ENCODE data around the gene TLR5.

TLR5 gene

DNA sequence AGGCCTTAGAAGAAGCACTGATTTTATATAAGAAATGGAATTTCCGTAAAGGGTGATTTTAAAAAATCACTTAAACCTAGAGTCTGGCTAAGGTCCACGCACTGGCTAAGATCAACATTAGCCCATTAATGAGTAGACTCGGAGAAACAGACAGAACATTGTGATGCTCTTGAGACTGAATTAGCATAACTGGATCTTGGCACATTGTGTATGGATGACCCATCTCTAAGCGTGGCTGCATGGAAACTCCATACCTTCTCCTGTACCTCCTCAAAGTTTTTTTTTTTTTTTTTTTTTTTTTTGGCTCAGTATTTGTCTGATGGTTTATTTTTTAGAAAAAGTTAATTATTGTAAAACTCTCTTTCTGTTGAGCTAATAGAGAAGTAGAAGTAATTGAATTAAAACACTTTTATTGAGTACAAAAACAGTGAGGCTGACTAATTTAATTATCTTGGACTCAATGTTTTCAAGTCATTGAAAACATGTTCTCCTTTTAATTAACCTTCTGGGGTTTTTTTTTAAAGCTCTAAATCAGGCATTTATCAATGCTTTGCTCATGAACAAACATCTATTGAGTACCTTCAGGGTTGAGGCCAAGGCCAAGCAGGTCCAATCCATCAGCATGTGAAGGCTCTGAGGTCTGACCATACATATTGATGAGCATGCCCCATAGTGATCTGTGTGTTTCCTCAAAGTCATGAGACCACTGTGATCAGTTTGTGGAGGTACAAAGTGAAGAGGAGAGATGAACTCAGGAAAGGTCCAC is 74.0 kb downstream of the TLR5 start:
- DNase-seq (ENCODE audit: low read depth): no peak

DNA sequence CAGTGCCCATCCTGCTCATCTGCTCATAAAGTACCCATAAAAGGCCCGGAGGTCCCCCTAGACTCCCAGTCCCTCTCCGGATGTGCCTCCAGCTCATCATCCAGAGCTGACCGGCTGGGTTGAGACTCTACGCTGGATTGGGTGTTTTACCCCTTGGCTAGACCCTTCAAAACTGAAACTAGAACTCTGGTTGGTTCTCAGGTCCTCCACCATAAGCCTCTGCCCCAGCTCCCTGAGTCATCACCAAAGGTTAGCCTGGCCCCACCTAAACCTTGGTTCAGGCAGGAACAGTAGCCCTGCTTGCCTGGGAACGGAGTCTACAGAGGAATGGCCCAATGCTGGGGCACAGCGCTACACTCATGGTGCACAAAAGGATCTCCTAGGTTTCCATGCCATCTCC is 75.1 kb downstream of the TLR5 start:
- no peak for DNase-seq (ENCODE audit: low read depth)

DNA sequence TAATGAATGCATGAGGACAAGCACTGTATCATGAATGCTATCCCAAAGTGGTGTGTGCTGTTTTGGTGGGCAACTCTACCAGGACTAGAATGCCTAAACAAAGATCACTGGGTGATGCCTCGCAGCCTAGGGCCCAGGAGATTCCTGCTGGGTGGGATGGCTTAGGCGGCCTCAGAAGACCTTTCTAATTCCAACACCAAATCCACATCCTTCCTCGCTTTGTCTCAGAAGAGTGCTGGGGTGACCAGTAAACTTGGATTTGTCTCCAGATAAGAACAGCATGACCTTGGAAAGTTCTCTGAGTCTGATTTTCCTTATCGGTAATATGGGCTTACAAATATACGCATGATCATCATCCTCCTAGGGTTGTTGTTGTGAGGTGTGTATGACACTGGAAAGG is 76.6 kb downstream of the TLR5 start:
- DNase-seq (ENCODE audit: low read depth): no peak

- DNase-seq (ENCODE audit: low read depth): no peak
These were observed 80.9 kb downstream of the TLR5 start for GRCh38 chr1:223062177-223062576.

DNA sequence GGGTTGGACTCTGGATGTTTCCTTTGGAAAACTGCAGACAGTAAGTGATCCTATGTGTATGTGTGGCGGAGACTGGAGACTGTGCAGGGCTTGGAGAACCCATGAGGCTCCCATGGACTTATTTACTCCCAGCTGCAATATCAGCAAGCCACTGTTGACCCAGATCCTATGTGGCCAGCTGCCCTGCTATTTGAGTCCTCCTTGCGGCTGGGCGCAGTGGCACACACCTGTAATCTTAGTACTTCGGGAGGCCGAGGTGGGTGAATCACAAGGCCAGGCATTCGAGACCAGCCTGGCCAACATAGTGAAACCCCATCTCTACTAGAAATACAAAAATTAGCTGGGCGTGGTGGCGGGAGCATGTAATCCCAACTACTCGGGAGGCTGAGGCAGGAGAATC is 83.5 kb downstream of the TLR5 start:
- no peak for DNase-seq (ENCODE audit: low read depth)
